WTC11 (cell line): Measurements from ENCODE around the gene MBOAT1. TPM values are rescaled to one million over a fixed set of nuclear protein-coding genes. Genes with fewer than 3 reads are reported as not detected.

Experiments used
- ATAC-seq: fragments of 200-7000 bp; cut with Tn5 transposase; 2 replicates; pipeline ENCODE4 v1.10.0; 2021; ENCODE audit warnings: mild to moderate bottlenecking, moderate library complexity
- CTCF ChIA-PET: fragments of 300-600 bp; sonication (Branson Sonifier 250); formaldehyde crosslinking; loops from one replicate; lab custom pipeline; 2021; ENCODE audit warnings: antibody characterized with exemption; lab: Charles Lee
- POLR2A ChIA-PET: fragments of 350-600 bp; sonication (Branson Sonifier 250); formaldehyde crosslinking; loops from one replicate; lab custom pipeline; 2021; ENCODE audit warnings: antibody characterized with exemption; lab: Charles Lee
- DNase-seq: peaks from one replicate; pipeline ENCODE4 v3.0.0; 2021; ENCODE audit warnings: low spot score
- H3K27ac Mint-ChIP-seq: 2 replicates; pipeline ENCODE4 v1.8.0; 2021; ENCODE audit warnings: mixed read lengths
- H3K27me3 Mint-ChIP-seq: 2 replicates; pipeline ENCODE4 v1.8.0; 2021; ENCODE audit warnings: low read depth, mild to moderate bottlenecking, moderate library complexity, mixed read lengths
- H3K36me3 Mint-ChIP-seq: 2 replicates; pipeline ENCODE4 v1.8.0; 2021; ENCODE audit warnings: mixed read lengths
- H3K4me1 Mint-ChIP-seq: 2 replicates; pipeline ENCODE4 v1.8.0; 2022; ENCODE audit warnings: mixed read lengths
- H3K4me3 Mint-ChIP-seq: 2 replicates; pipeline ENCODE4 v1.8.0; 2021; ENCODE audit warnings: mild to moderate bottlenecking, moderate library complexity, mixed read lengths
- H3K9me3 Mint-ChIP-seq: 2 replicates; pipeline ENCODE4 v1.8.0; 2021; ENCODE audit warnings: mixed read lengths
- AFF4 ChIP-seq: sonication (generic); formaldehyde crosslinking; IDR thresholded peaks from 2 replicates; pipeline ENCODE4 v1.8.1; 2023; ENCODE audit warnings: mild to moderate bottlenecking, missing genetic modification reagents, borderline replicate concordance
- EMX1 ChIP-seq: fragments of 250-450 bp; sonication (Bioruptor Pico); IDR thresholded peaks from 2 replicates; pipeline ENCODE4 v1.8.0; 2021; ENCODE audit warnings: mild to moderate bottlenecking
- FOXJ3 ChIP-seq: sonication (generic); formaldehyde crosslinking; IDR thresholded peaks from 2 replicates; pipeline ENCODE4 v1.9.0; 2021; ENCODE audit warnings: missing genetic modification reagents, mild to moderate bottlenecking, borderline replicate concordance
- GRHL2 ChIP-seq: fragments of 250-450 bp; sonication (Bioruptor Pico); IDR thresholded peaks from 2 replicates; pipeline ENCODE4 v1.8.0; 2022; ENCODE audit warnings: mild to moderate bottlenecking, moderate library complexity; ENCODE audit not compliant: insufficient replicate concordance, severe bottlenecking
- MYBL2 ChIP-seq: sonication (generic); formaldehyde crosslinking; IDR thresholded peaks from 2 replicates; pipeline ENCODE4 v1.8.1; 2023; ENCODE audit warnings: mild to moderate bottlenecking, moderate library complexity, missing genetic modification reagents
- OVOL2 ChIP-seq: fragments of 250-450 bp; sonication (Bioruptor Pico); IDR thresholded peaks from 2 replicates; pipeline ENCODE4 v1.9.0; 2021; ENCODE audit warnings: mild to moderate bottlenecking, borderline replicate concordance
- PREB ChIP-seq: sonication (generic); formaldehyde crosslinking; IDR thresholded peaks from 2 replicates; pipeline ENCODE4 v1.8.1; 2022; ENCODE audit warnings: mild to moderate bottlenecking, missing genetic modification reagents, moderate library complexity, borderline replicate concordance
- RELA ChIP-seq: sonication (generic); formaldehyde crosslinking; IDR thresholded peaks from 2 replicates; pipeline ENCODE4 v1.8.1; 2022; ENCODE audit warnings: missing genetic modification reagents, mild to moderate bottlenecking, borderline replicate concordance
- SP1 ChIP-seq: sonication (generic); formaldehyde crosslinking; conservative IDR thresholded peaks from 2 replicates; pipeline ENCODE4 v1.8.1; 2022; ENCODE audit warnings: missing genetic modification reagents
- TEAD1 ChIP-seq: sonication (generic); formaldehyde crosslinking; IDR thresholded peaks from 2 replicates; pipeline ENCODE4 v1.8.0; 2022; ENCODE audit warnings: mild to moderate bottlenecking, missing genetic modification reagents
- ZNF671 ChIP-seq: fragments of 250-450 bp; sonication (Bioruptor Pico); IDR thresholded peaks from 2 replicates; pipeline ENCODE4 v1.8.0; 2021; ENCODE audit warnings: mild to moderate bottlenecking
- total RNA-seq: library from RNA; stranded (reverse); gene quantifications from 3 replicates; pipeline ENCODE4 v1.2.3, GENCODE V29; 2021
- TF ChIP-seq, protein P1 (sequence below): sonication (generic); formaldehyde crosslinking; IDR thresholded peaks from 2 replicates; pipeline ENCODE4 v1.8.1; 2022; ENCODE audit warnings: missing genetic modification reagents, borderline replicate concordance
- TF ChIP-seq, protein P2 (sequence below): sonication (generic); formaldehyde crosslinking; IDR thresholded peaks from 2 replicates; pipeline ENCODE4 v1.8.0; 2023; ENCODE audit warnings: missing genetic modification reagents, mild to moderate bottlenecking, borderline replicate concordance

Gene MBOAT1
- total RNA-seq, 1 experiment from 2014 or later: 22.9 TPM

DNA sequence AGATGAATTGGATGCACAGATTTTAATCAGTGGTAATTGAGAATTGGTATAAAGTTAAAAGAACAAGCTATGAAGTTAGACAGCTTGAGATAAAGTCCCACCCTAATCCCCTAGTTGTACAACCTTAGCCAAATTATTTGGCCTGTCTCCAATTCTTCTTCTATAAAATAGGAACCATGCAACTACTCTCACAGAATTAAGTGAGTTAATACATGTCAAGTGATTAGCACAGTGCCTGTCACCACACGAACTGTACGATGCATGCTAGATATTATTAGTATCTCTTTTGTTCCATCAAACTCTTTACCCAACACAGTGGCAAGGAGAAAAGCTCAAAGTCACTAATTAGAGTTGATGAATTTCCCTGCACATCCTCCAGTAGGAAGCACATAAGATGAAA, 44.7 kb downstream of the MBOAT1 start:
- H3K9me3 Mint-ChIP-seq: no peaks in the 10 kb centered on the region
- no peaks in the 10 kb centered on the region for H3K36me3 Mint-ChIP-seq
- CTCF ChIA-PET: no interaction called here
- no peak overlapping the region for H3K4me3 Mint-ChIP-seq
- DNase-seq: no peak
- ATAC-seq: no peak
- TF ChIP-seq, protein P1, sequence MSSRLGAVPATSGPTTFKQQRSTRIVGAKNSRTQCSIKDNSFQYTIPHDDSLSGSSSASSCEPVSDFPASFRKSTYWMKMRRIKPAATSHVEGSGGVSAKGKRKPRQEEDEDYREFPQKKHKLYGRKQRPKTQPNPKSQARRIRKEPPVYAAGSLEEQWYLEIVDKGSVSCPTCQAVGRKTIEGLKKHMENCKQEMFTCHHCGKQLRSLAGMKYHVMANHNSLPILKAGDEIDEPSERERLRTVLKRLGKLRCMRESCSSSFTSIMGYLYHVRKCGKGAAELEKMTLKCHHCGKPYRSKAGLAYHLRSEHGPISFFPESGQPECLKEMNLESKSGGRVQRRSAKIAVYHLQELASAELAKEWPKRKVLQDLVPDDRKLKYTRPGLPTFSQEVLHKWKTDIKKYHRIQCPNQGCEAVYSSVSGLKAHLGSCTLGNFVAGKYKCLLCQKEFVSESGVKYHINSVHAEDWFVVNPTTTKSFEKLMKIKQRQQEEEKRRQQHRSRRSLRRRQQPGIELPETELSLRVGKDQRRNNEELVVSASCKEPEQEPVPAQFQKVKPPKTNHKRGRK (CRISPR knock-in tag): no peak
- TF ChIP-seq ZNF671: no peak
- TF ChIP-seq, all 79 proteins: peak for 0
- Mint-ChIP-seq H3K27me3 (no peaks in the 10 kb centered on the region), H3K27ac (no peak overlapping the region), H3K4me1 (peaks cover 9% of the 10 kb centered on the region)
- POLR2A ChIA-PET: no interaction called here

- Mint-ChIP-seq H3K36me3 (no peaks in the 10 kb centered on the region), H3K27ac (no peak overlapping the region), H3K4me1 (peaks cover 12% of the 10 kb centered on the region), H3K27me3 (no peaks in the 10 kb centered on the region), H3K4me3 (no peak overlapping the region), H3K9me3 (no peaks in the 10 kb centered on the region)
- TF ChIP-seq OVOL2 (CRISPR knock-in tag) (no peak), SP1 (CRISPR knock-in tag) (no peak), PREB (CRISPR knock-in tag) (no peak), EMX1 (CRISPR knock-in tag) (no peak), FOXJ3 (CRISPR knock-in tag) (no peak), TEAD1 (CRISPR knock-in tag) (no peak), RELA (CRISPR knock-in tag) (no peak), GRHL2 (CRISPR knock-in tag) (no peak), AFF4 (CRISPR knock-in tag) (no peak), MYBL2 (CRISPR knock-in tag) (no peak)
- TF ChIP-seq, protein P2, sequence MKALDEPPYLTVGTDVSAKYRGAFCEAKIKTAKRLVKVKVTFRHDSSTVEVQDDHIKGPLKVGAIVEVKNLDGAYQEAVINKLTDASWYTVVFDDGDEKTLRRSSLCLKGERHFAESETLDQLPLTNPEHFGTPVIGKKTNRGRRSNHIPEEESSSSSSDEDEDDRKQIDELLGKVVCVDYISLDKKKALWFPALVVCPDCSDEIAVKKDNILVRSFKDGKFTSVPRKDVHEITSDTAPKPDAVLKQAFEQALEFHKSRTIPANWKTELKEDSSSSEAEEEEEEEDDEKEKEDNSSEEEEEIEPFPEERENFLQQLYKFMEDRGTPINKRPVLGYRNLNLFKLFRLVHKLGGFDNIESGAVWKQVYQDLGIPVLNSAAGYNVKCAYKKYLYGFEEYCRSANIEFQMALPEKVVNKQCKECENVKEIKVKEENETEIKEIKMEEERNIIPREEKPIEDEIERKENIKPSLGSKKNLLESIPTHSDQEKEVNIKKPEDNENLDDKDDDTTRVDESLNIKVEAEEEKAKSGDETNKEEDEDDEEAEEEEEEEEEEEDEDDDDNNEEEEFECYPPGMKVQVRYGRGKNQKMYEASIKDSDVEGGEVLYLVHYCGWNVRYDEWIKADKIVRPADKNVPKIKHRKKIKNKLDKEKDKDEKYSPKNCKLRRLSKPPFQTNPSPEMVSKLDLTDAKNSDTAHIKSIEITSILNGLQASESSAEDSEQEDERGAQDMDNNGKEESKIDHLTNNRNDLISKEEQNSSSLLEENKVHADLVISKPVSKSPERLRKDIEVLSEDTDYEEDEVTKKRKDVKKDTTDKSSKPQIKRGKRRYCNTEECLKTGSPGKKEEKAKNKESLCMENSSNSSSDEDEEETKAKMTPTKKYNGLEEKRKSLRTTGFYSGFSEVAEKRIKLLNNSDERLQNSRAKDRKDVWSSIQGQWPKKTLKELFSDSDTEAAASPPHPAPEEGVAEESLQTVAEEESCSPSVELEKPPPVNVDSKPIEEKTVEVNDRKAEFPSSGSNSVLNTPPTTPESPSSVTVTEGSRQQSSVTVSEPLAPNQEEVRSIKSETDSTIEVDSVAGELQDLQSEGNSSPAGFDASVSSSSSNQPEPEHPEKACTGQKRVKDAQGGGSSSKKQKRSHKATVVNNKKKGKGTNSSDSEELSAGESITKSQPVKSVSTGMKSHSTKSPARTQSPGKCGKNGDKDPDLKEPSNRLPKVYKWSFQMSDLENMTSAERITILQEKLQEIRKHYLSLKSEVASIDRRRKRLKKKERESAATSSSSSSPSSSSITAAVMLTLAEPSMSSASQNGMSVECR (CRISPR knock-in tag): no peak
- no peak for ATAC-seq
- ChIA-PET CTCF (no interaction called here), POLR2A (no interaction called here)
- no peak for DNase-seq
These were observed 46.1 kb downstream of the MBOAT1 start for GRCh38 chr6:20166210-20166609.
